Measurements from ENCODE around the gene DUSP9.
"Not testable (repeated sequence)": the region's sequence is repeated elsewhere in the genome, so short reads cannot be mapped to it uniquely, and the experiment has no call there.

The DUSP9 gene

DNA sequence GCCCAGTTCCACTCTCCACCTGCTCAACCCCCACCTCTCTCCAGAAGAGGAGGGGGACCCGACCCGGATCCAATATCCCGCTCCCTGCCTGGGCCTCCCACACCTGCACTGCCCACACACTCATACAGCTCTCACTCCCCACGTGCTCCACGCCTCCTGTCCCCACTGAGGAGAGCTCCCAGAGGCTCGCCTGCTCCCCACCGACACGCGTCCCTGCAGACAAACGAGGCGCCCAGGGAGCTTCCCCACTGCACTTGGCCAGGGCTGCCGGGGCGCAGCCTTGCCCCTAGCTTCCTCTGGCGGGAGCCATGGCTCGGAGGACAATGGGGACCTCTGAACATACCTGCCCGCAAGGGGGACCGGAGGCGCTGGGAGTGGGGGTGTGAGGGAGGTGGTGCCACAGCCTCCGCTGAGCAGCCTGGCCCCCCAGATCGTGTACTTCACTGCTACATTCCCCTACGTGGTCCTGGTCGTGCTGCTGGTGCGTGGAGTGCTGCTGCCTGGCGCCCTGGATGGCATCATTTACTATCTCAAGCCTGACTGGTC, 45.7 kb downstream of the DUSP9 start:
- DNase-seq = no peak
- H3K36me3 ChIP-seq = 0 out of 2 replicates have a peak, but pooled peaks cover 4% of the 10 kb centered on the region
- no peaks in the 10 kb centered on the region for H3K27me3 ChIP-seq
- H3K4me3 ChIP-seq (ENCODE audit: low read depth, low read length) = no peak overlapping the region
- TF ChIP-seq, protein P1, sequence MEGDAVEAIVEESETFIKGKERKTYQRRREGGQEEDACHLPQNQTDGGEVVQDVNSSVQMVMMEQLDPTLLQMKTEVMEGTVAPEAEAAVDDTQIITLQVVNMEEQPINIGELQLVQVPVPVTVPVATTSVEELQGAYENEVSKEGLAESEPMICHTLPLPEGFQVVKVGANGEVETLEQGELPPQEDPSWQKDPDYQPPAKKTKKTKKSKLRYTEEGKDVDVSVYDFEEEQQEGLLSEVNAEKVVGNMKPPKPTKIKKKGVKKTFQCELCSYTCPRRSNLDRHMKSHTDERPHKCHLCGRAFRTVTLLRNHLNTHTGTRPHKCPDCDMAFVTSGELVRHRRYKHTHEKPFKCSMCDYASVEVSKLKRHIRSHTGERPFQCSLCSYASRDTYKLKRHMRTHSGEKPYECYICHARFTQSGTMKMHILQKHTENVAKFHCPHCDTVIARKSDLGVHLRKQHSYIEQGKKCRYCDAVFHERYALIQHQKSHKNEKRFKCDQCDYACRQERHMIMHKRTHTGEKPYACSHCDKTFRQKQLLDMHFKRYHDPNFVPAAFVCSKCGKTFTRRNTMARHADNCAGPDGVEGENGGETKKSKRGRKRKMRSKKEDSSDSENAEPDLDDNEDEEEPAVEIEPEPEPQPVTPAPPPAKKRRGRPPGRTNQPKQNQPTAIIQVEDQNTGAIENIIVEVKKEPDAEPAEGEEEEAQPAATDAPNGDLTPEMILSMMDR (IDR thresholded peaks at IDR 0.05; ENCODE audit: low read depth, low read length) = no peak
- H3K4me1 ChIP-seq = no peaks in the 10 kb centered on the region
- H3K9me3 ChIP-seq = no peaks in the 10 kb centered on the region

DNA sequence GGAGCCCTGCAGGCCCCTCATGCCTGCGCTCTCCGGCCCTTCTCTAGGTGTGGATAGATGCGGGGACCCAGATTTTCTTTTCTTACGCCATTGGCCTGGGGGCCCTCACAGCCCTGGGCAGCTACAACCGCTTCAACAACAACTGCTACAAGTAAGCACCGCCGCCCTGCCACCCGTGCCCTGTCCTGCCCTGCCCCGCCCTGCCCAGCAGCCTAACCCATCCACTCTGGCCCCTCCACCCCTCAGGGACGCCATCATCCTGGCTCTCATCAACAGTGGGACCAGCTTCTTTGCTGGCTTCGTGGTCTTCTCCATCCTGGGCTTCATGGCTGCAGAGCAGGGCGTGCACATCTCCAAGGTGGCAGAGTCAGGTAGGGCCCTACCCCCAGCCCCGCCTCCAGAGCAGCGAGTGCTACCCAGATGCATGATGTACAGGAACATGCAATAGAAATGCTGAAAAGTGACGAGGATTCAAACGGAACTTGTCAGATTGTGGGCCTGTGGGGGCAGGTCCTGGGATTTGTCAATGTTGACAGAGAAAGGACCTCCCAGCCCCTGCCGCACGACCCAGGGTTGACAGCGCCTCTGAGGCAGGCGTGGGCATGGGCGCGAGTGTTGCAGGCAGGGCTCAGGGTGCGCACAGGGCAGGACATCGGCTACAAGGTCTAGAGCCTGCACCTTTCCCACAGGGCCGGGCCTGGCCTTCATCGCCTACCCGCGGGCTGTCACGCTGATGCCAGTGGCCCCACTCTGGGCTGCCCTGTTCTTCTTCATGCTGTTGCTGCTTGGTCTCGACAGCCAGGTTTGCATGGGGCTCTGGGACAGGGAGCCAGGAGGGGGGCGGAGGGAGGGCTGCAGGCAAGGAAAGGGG, 46.4 kb downstream of the DUSP9 start:
- 0 out of 2 replicates have a peak, but pooled peaks cover 4% of the 10 kb centered on the region for H3K36me3 ChIP-seq
- no peak overlapping the region for H3K4me3 ChIP-seq (ENCODE audit: low read depth, low read length)
- H3K27me3 ChIP-seq = no peaks in the 10 kb centered on the region
- H3K4me1 ChIP-seq = no peaks in the 10 kb centered on the region
- no peaks in the 10 kb centered on the region for H3K9me3 ChIP-seq
- no peak for DNase-seq
- TF ChIP-seq, protein P1 (IDR thresholded peaks at IDR 0.05; ENCODE audit: low read depth, low read length) = no peak

DNA sequence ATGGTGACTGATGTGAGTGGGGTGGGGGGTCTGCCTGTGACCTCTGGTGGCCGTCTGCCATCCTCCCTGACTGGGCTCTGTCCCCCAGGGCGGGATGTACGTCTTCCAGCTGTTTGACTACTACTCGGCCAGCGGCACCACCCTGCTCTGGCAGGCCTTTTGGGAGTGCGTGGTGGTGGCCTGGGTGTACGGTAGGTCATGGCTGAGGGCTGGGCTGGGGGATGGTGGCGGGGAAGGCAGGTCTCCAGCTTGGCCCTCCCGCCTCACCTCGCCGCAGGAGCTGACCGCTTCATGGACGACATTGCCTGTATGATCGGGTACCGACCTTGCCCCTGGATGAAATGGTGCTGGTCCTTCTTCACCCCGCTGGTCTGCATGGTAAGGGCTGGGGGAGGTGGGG, 47.3 kb downstream of the DUSP9 start:
- not testable (repeated sequence) for H3K4me1 ChIP-seq; H3K9me3 ChIP-seq; H3K27me3 ChIP-seq; H3K36me3 ChIP-seq; DNase-seq; H3K4me3 ChIP-seq (ENCODE audit: low read depth, low read length)

DNA sequence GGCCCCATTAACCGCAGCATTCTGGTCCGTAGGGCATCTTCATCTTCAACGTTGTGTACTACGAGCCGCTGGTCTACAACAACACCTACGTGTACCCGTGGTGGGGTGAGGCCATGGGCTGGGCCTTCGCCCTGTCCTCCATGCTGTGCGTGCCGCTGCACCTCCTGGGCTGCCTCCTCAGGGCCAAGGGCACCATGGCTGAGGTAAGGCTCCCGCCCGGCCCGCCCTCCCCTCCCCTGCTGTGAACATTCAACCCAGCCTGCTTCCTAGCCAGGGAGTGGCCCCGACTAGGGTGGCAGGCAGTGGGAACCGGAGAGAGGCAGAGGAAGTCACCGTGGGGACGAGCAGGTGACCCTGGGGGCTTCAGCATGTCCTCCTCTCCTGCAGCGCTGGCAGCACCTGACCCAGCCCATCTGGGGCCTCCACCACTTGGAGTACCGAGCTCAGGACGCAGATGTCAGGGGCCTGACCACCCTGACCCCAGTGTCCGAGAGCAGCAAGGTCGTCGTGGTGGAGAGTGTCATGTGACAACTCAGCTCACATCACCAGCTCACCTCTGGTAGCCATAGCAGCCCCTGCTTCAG, 47.8 kb downstream of the DUSP9 start:
- TF ChIP-seq, protein P1 (IDR thresholded peaks at IDR 0.05; ENCODE audit: low read depth, low read length) = no peak
- H3K27me3 ChIP-seq = no peaks in the 10 kb centered on the region
- H3K9me3 ChIP-seq = no peaks in the 10 kb centered on the region
- no peak overlapping the region for H3K4me3 ChIP-seq (ENCODE audit: low read depth, low read length)
- 0 out of 2 replicates have a peak, but pooled peaks cover 4% of the 10 kb centered on the region for H3K36me3 ChIP-seq
- no peaks in the 10 kb centered on the region for H3K4me1 ChIP-seq
- no peak for DNase-seq

DNA sequence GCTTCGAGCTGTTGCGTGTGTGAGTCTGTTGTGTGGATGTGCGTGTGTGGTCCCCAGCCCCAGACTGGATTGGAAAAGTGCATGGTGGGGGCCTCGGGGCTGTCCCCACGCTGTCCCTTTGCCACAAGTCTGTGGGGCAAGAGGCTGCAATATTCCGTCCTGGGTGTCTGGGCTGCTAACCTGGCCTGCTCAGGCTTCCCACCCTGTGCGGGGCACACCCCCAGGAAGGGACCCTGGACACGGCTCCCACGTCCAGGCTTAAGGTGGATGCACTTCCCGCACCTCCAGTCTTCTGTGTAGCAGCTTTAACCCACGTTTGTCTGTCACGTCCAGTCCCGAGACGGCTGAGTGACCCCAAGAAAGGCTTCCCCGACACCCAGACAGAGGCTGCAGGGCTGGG, 49.1 kb downstream of the DUSP9 start:
- Histone ChIP-seq H3K4me1 (no peaks in the 10 kb centered on the region), H3K9me3 (no peaks in the 10 kb centered on the region), H3K36me3 (0 out of 2 replicates have a peak, but pooled peaks cover 4% of the 10 kb centered on the region), H3K27me3 (no peaks in the 10 kb centered on the region), H3K4me3 (ENCODE audit: low read depth, low read length) (no peak overlapping the region)
- DNase-seq = no peak
- TF ChIP-seq, protein P1 (IDR thresholded peaks at IDR 0.05; ENCODE audit: low read depth, low read length) = no peak

DNA sequence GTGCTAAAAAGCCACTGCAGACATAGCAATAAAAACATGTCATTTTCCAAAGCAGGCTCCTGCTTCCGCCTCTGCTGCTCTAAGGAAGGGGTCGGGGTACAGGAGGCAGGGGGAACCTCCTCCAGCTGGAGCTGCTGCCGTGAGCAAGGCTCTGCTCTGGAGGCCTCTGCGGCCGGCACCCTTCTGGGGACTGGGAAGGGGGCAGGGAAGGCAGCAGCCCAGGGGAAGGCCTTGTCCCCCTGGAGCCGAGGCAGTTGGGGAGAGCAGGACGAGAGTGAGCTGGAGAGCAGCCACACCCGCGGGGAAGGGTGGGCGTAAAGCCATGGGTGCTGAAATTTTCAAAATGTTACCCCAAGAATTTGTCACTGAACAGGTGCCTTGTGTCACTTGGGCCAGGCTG, 49.5 kb downstream of the DUSP9 start:
- not testable (repeated sequence) for H3K4me3 ChIP-seq (ENCODE audit: low read depth, low read length); H3K27me3 ChIP-seq; H3K36me3 ChIP-seq; H3K9me3 ChIP-seq; DNase-seq; H3K4me1 ChIP-seq

DNA sequence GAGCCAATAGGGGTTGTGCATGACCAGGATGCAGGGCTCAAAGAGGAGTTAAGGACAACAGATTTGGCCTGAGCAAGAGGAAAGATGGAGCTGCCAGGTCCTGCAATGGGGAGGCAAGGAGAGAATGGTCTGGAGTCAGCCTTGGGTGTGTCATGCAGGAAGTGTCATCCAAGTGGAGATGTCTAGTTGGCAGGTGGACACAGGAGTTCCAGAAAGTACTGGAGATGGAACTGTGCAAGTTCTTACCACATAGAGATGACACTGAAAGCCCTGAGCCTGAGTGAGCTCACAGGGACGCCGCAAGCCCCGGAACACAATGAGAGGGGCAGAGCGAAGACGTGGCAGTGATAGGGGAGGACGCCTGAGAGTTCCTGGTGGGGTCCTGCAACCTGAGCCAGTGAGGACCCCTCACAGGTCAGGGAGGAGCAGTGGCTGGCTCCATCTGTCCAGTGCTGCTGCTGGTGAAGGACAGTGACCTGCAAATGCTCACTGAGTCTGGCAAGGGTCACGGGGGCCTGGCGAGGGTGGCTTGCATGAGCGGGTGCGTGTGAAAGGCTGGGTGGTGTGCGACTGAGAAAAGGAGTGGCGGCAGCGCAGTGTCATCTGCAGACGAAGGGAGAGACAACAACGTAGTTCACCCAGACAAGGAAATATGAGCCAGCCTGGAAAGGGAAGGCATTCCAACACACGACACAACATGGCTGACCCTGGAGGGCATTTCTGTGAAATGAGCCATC, 50.2 kb downstream of the DUSP9 start:
- H3K27me3 ChIP-seq; H3K9me3 ChIP-seq; H3K36me3 ChIP-seq; DNase-seq; H3K4me3 ChIP-seq (ENCODE audit: low read depth, low read length); H3K4me1 ChIP-seq: not testable (repeated sequence)

Measured in BE2C (cell line).